ENCODE measurements around the gene FAM181A.

The FAM181A gene

GRCh38 chr14:93903342-93904184, 23.6 kb upstream of the FAM181A start:
- DNase-seq (ENCODE audit: extremely low read depth, low read depth): no peak

GRCh38 chr14:93905623-93906022, 21.5 kb upstream of the FAM181A start:
- no peak for TF ChIP-seq CTCF (IDR thresholded peaks at IDR 0.05; ENCODE audit: low read depth, low read length)
- DNase-seq (ENCODE audit: extremely low read depth, low read depth): no peak

More at GRCh38 chr14:93903342-93904184, 23.6 kb upstream of the FAM181A start:
- TF ChIP-seq CTCF (IDR thresholded peaks at IDR 0.05; ENCODE audit: low read depth, low read length): peak; percentile 33

- DNase-seq (ENCODE audit: extremely low read depth, low read depth): no peak
- peak; percentile 61 for TF ChIP-seq CTCF (IDR thresholded peaks at IDR 0.05; ENCODE audit: low read depth, low read length)
Observed at GRCh38 chr14:93906341-93907329, 20.5 kb upstream of the FAM181A start.

DNA sequence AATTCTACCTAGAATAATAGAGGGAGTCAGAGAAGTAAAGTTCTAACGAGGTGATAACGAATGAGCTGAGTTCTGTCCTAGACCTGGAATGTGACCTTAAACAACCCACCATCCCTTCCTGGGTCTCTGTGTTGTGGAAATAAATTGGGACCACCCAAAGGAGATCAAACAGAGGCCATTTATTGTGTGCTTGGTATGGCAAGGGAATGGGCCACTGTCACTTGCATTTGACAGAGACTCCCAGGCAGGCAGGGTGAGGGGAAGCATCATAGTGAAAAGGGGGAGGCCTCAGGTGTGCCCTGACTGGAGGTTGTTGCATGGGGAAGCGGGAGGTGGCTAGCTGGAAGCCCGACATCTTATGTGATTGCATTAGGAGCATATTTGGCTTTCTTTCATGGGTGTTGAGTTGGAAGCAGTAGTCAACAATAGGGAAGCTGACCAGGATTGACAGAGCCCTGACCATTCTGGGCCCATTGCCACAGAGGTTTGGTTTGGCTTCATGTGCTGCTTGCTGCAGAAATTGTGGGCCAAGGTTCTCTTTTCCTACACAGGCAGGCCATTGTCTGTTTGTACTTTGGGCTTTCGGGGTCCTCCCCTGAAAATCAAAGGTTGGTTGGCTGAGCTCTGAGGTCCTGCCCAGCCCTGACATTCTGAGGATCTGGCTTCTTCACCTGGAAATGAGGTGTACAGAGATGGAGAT, 17.6 kb upstream of the FAM181A start:
- no peak for DNase-seq (ENCODE audit: extremely low read depth, low read depth)
- TF ChIP-seq CTCF (IDR thresholded peaks at IDR 0.05; ENCODE audit: low read depth, low read length): no peak

DNA sequence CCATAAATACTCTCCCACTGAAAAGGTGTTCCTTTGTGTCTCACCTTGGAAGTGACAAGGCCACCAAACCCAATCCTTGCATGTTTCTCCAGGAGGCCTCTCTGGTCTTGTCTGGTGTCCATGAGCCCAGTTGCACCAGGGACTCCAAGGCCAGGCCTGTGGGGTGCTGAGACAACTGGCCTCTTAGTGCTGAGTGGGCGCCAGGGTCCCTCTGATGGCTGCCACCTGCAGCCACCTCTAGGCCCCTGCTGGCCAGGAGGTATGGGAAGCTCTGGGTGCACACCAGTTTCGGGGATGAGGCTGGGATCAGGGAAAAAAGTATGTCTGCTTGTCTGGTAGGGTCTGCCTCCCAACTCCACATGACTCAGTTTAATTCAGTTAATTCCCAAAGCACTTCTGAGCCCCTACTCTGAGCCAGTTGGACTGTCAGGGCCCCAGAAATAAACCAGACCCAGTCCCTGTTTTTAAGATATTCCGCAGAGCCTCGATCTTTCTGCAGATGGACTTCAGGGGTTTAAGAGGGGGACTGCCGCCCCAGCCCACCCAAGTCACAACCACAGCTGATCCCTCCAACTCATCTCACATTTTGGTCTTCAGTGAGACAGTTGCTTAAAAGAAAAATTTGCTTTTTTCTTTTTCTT, 15.0 kb upstream of the FAM181A start:
- TF ChIP-seq CTCF (IDR thresholded peaks at IDR 0.05; ENCODE audit: low read depth, low read length): no peak
- no peak for DNase-seq (ENCODE audit: extremely low read depth, low read depth)

- TF ChIP-seq CTCF (IDR thresholded peaks at IDR 0.05; ENCODE audit: low read depth, low read length): no peak
- DNase-seq (ENCODE audit: extremely low read depth, low read depth): no peak
Observed at GRCh38 chr14:93912782-93913181, 14.4 kb upstream of the FAM181A start.
